ENCODE data around the gene OTOA.
A peak's percentile ranks its signal among the peaks of the same experiment; 100 is the strongest.

OTOA gene

GRCh38 chr16:21701271-21701670 is 37.5 kb downstream of the OTOA start:
- TF ChIP-seq, protein P1, sequence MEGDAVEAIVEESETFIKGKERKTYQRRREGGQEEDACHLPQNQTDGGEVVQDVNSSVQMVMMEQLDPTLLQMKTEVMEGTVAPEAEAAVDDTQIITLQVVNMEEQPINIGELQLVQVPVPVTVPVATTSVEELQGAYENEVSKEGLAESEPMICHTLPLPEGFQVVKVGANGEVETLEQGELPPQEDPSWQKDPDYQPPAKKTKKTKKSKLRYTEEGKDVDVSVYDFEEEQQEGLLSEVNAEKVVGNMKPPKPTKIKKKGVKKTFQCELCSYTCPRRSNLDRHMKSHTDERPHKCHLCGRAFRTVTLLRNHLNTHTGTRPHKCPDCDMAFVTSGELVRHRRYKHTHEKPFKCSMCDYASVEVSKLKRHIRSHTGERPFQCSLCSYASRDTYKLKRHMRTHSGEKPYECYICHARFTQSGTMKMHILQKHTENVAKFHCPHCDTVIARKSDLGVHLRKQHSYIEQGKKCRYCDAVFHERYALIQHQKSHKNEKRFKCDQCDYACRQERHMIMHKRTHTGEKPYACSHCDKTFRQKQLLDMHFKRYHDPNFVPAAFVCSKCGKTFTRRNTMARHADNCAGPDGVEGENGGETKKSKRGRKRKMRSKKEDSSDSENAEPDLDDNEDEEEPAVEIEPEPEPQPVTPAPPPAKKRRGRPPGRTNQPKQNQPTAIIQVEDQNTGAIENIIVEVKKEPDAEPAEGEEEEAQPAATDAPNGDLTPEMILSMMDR (IDR thresholded peaks at IDR 0.05), result no peak

- TF ChIP-seq, protein P1 (IDR thresholded peaks at IDR 0.05), result no peak
These were observed 38.5 kb downstream of the OTOA start for GRCh38 chr16:21702276-21702675.

DNA sequence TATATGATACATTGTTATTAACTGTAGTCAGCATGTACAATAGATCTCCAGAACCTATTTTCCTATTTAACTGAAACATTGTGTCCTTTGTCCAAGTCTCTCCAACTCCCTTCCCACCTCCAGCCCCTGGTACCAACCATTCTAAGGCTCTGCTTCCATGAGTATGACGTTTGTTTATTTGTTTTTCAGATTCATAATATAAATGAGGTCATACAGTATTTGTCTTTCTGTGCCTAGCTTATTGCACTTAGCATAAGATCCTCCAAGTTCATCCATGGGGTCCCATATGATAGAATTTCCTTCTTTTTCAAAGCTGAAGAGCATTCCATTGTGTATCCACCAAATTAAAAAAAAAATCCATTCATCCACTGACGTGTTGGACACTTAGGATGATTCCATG is 39.4 kb downstream of the OTOA start:
- TF ChIP-seq, protein P1 (IDR thresholded peaks at IDR 0.05), result no peak

DNA sequence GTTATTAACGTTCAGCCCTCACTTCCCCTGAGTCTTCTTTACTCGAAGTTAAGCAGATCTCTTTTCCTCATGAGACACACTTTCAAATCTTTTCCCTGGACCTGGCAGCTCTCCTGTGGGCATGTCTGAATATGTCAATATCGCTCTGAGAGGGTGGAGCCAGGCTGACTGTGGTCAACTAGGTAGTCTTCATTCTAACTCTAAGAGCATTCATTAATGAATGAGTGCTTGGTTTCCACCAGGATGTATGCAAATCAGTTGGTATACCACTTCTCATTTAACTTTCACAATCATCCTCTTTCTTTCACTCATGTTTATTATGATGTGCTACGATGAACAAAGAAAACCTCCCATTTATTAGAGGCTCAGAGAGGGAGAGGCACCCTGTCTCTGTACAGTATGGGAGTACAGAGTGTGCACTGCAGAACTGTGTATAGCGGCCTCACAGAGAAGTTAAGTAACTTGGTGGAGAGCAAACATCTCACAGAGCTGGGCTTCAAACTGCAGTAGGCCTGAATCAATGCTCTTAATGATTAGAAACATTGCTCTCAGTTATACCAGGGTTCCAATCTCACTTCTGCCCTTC is 39.9 kb downstream of the OTOA start:
- TF ChIP-seq, protein P1 (IDR thresholded peaks at IDR 0.05), result no peak

DNA sequence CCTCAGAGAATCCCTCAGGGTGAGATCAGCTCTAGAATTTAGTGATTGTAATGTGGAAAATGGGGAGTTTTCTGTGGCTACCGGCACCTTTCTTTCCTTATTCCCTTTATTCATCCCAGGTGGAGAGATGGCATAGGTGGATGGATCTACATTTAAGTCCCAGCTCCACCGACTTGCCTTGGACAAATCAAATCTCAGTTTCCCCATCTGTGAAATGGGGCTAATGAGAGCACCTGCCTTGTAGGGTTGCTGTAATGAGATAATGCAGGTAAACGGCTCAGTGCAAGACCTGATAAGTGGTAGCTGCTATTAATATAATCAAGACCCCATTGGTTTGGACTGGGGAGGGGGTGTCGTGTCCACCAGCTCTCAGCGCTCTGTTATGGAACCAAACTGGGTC is 40.5 kb downstream of the OTOA start:
- TF ChIP-seq, protein P1 (IDR thresholded peaks at IDR 0.05), result no peak

DNA sequence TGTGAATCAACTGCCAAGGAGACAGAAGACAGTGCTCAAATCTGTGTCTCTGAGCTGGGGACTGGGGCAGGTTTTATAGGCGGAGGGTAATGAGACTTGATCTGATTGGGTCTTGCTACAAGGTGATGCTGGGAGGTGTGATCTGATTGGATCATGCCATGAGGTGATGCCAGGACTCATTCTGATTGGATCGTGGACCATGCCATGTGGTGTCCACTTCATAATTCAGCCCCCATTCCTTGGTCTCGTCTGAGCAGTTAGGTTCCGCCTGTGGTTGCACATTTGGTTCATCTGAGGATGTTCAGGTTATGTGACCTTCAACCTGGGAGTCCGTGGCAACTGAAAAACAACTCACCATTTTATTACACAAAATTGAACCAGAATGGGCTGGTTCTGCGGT is 41.0 kb downstream of the OTOA start:
- TF ChIP-seq, protein P1 (IDR thresholded peaks at IDR 0.05), result no peak

- TF ChIP-seq, protein P1 (IDR thresholded peaks at IDR 0.05), result peak; percentile 80
These were observed 44.9 kb downstream of the OTOA start for GRCh38 chr16:21708533-21709115.

DNA sequence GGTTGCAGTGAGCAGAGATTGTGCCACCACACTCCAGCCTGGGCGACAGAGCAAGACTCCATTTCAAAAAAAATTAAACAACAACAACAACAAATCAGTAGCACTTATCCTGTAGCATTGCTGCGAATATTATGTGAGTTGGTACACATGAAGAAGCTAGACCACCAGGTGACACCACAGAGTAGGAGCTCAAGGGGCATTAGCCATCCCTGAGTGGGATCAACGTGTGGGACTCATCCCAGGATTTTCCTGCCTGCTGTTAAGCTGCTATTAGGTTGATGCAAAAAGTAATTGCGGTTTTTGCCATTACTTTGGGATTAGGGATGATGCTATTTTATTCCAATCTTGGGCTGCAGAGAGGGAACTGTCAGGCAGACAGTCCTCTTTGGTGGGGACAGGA is 47.2 kb downstream of the OTOA start:
- TF ChIP-seq, protein P1 (IDR thresholded peaks at IDR 0.05), result no peak
